GM12875 (cell line): ENCODE results near the gene BBS2.

Source experiments
- H3K4me3 ChIP-seq: one replicate; pipeline ENCODE4 v1.5.1; 2011; ENCODE audit warnings: low read depth, low read length, control low read depth
- CTCF ChIP-seq: IDR thresholded peaks from 2 replicates; pipeline ENCODE4 v1.5.1; 2011; ENCODE audit warnings: low read depth, mild to moderate bottlenecking, control low read depth, inconsistent platforms, low read length, moderate library complexity, borderline replicate concordance; ENCODE audit not compliant: insufficient read depth

The BBS2 gene

DNA sequence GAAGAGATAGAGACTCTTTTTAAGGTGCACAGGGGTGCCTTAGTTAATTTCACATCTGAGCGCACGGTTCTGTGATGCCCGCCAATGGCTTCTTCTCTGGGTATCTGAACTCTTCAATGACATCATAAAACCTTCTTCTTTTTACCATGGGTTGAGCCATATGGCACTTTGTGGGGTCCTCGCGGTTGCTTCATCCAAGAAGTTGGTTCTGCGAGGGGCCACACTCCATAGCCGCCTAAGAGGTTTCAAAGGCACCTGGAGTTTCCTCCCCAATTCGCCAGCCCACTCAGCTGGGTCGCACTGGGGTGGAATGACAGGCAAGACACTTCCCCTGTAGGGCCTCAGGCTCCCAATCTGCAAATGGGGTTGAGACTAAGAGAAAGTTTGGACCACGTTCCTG is 34.6 kb upstream of the BBS2 start:
- no peak for TF ChIP-seq CTCF

GRCh38 chr16:56551796-56552738 is 32.2 kb upstream of the BBS2 start:
- TF ChIP-seq CTCF, result no peak
- H3K4me3 ChIP-seq, result no peak overlapping the region

More for the DNA sequence above, 34.6 kb upstream of the BBS2 start:
- no peak overlapping the region for H3K4me3 ChIP-seq

DNA sequence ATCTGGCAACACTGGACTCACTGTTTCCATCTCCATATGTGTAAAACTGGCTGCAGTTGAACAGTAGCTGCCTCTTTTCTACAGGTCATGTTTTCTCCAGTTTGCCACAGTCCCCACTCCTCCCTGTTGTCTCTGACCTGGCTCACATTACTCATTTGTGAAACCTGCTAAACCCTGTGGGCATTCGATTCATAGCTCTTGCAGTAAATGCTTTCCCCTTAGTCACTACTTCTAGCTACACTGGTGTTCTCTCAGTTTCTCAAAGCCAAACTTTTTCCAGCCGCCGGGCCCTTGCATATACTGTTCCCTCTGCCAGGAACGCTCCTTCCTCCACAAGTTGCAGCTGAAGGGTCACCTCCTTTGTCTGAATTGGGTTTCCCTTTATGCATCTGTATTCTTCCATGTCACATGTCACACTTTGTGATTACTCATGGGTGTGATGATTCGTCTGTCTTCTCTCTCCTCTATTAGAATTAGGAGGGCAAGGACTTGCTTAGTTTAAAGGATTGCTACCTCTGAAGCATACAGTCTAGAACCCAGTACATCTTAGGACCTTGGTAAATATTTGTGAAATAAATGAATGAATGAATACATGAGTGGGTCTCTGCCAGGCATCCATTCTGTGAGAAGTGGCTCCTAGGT is 30.0 kb upstream of the BBS2 start:
- no peak overlapping the region for H3K4me3 ChIP-seq
- no peak for TF ChIP-seq CTCF

- TF ChIP-seq CTCF, result no peak
- H3K4me3 ChIP-seq, result no peak overlapping the region
Measured at GRCh38 chr16:56549161-56549560, 29.3 kb upstream of the BBS2 start.

- no peak for TF ChIP-seq CTCF
- H3K4me3 ChIP-seq, result no peak overlapping the region
Measured at GRCh38 chr16:56547949-56548567, 28.2 kb upstream of the BBS2 start.

DNA sequence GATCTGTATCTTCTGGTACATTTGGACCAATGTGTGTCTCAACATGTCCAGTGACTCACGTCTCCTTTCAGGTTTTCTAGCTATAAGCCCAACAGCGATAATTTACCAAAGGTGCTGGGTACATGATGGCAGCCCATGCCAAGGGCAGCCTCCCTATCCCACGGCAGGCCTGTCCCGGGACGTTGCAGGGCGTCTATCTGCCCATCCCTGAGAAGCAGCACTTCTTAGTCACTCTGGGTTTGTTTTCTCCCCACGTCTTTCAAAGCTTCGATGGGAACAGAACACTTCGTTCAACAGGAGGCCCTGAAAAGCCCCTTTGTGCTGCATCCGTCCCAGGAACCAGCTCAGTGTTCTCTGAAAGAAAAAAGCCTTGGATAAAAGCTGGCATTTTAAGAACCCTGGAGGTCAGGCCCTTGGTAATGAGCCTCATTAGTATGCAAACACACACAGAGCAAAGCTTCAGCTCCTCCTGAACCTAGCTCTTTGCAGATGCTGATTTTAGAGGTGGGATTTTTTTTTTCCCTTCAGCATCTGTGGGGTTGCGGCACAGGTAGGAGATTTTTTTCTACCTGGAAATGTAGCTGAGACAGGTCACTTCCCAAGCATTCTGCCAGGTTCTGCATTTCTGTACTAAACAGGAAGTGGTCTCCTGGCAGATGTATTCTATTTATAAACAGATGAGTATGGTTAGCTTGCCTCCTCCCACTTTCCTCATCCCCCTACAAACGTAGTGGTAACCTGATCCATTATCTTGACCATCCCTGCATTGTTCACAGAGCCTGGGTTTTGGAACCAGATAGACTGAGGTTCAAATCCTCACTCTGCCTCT is 27.5 kb upstream of the BBS2 start:
- no peak overlapping the region for H3K4me3 ChIP-seq
- TF ChIP-seq CTCF, result no peak
